Measurements from ENCODE around the gene ZNF550. TPM values are rescaled to one million over a fixed set of nuclear protein-coding genes. Genes with fewer than 3 reads are reported as not detected.

The ZNF550 gene
- total and polyA plus RNA-seq, 2 of the 13 experiments (the other 11 are each of a cell fraction or from before 2014, with no cell fraction given), result 8.6 to 9.1 TPM

GRCh38 chr19:57583521-57584416 lies 24.1 kb upstream of the ZNF550 start, which contains the start of gene ZIK1 (continued):
- no peak for TF ChIP-seq MTF2 (CRISPR knock-in tag; IDR thresholded peaks at IDR 0.05; ENCODE audit: borderline replicate concordance)
- TF ChIP-seq POGK (CRISPR knock-in tag; conservative IDR thresholded peaks at IDR 0.05), result 0 out of 2 replicates have a peak, but pooled peaks have one; percentile 37
- peak; percentile 80; the same call in 1 of the 2 replicates for TF ChIP-seq TFDP1 (CRISPR knock-in tag; IDR thresholded peaks at IDR 0.05; ENCODE audit: borderline replicate concordance)
- no peak for TF ChIP-seq FOXO4 (CRISPR knock-in tag; conservative IDR thresholded peaks at IDR 0.05)
- no peak for TF ChIP-seq SNAPC2 (CRISPR knock-in tag; IDR thresholded peaks at IDR 0.05)
- no peak for TF ChIP-seq THAP8 (CRISPR knock-in tag; IDR thresholded peaks at IDR 0.05; ENCODE audit: borderline replicate concordance)
- no peak for TF ChIP-seq MTA1 (CRISPR knock-in tag; IDR thresholded peaks at IDR 0.05; ENCODE audit: borderline replicate concordance)
- TF ChIP-seq HES4 (CRISPR knock-in tag; IDR thresholded peaks at IDR 0.05; ENCODE audit: borderline replicate concordance), result 0 out of 2 replicates have a peak, but pooled peaks have one; percentile 45
- no peak for TF ChIP-seq RNF2 (conservative IDR thresholded peaks at IDR 0.05; ENCODE audit: low read depth)
- no peak for TF ChIP-seq KMT2A (CRISPR knock-in tag; IDR thresholded peaks at IDR 0.05)
- peak; percentile 38; the same call in 1 of the 2 replicates for TF ChIP-seq POLR2G (IDR thresholded peaks at IDR 0.05; ENCODE audit: low read depth, low read length)
- peak; percentile 63 for TF ChIP-seq HOXA3 (CRISPR knock-in tag; IDR thresholded peaks at IDR 0.05)
- peak; percentile 68 for TF ChIP-seq CREM (IDR thresholded peaks at IDR 0.05)
- no peak for TF ChIP-seq CREM (CRISPR knock-in tag; IDR thresholded peaks at IDR 0.05)
- no peak for TF ChIP-seq TEAD2 (CRISPR knock-in tag; IDR thresholded peaks at IDR 0.05)
- TF ChIP-seq ZNF251 (CRISPR knock-in tag; IDR thresholded peaks at IDR 0.05), result no peak
- no peak for TF ChIP-seq ZNF337 (CRISPR knock-in tag; IDR thresholded peaks at IDR 0.05; ENCODE audit: borderline replicate concordance, low read depth)
- no peak for TF ChIP-seq ARNT (IDR thresholded peaks at IDR 0.05)

Measured in HepG2 (cell line).